GM12878 (cell line): ENCODE results near the gene BCAR3. TPM values are rescaled to one million over a fixed set of nuclear protein-coding genes. Genes with fewer than 3 reads are reported as not detected.

Source experiments
- ATAC-seq: fragments of 200-7000 bp; cut with Tn5 transposase; 3 replicates; pipeline ENCODE4 v1.9.1; 2020; ENCODE audit warnings: mild to moderate bottlenecking, moderate library complexity
- BruUV-seq: library from RNA; stranded (reverse); fragments of 400-500 nt; replicated peaks from 2 replicates; lab custom pipeline; 2021; lab: Mats Ljungman, UMichigan
- CTCF ChIA-PET: fragments of 300-600 bp; sonication (Branson Sonifier 250); formaldehyde crosslinking; extraction: SDS; loops from one replicate; lab custom pipeline; 2021; ENCODE audit warnings: inconsistent platforms; lab: Yijun Ruan, JAX
- POLR2A ChIA-PET: fragments of 350-600 bp; formaldehyde crosslinking; extraction: SDS; loops from one replicate; lab custom pipeline; 2021; ENCODE audit warnings: inconsistent platforms; lab: Charles Lee
- RAD21 ChIA-PET: fragments of 300-600 bp; sonication (Branson Sonifier 250); formaldehyde crosslinking; loops from one replicate; lab custom pipeline; 2023; ENCODE audit warnings: antibody characterized with exemption; ENCODE audit not compliant: unreplicated experiment; lab: Charles Lee
- SMC1A ChIA-PET: fragments of 300-600 bp; sonication (Branson Sonifier 250); formaldehyde crosslinking; loops from one replicate; lab custom pipeline; 2023; ENCODE audit not compliant: unreplicated experiment, uncharacterized antibody; lab: Charles Lee
- DNase-seq: peaks from one replicate; pipeline ENCODE4 v3.0.0-alpha.2; 2011; ENCODE audit warnings: low read depth, low spot score
- FAIRE-seq: peaks from 3 replicates; lab custom pipeline; 2011; peaks lifted over from hg19 to GRCh38; lab: Jason Lieb, UNC
- H2AFZ ChIP-seq: 2 replicates; pipeline ENCODE4 v1.6.0; 2011; ENCODE audit warnings: low read depth, low read length, control low read depth; ENCODE audit not compliant: control insufficient read depth
- H3K27ac ChIP-seq: 2 replicates; pipeline ENCODE4 v1.5.1; 2011; ENCODE audit warnings: control low read depth; ENCODE audit not compliant: control insufficient read depth, insufficient read depth
- H3K27me3 ChIP-seq, 2 experiments: replicated peaks in 1 of 2; 2 replicates each; pipeline versions ENCODE4 v1.6.0 to v1.6.1; 2011; ENCODE audit warnings: low read length in 1 of 2; ENCODE audit not compliant: control insufficient read depth in 2 of 2, insufficient read depth in 2 of 2
- H3K36me3 ChIP-seq, 2 experiments: 2 replicates each; pipeline ENCODE4 v1.5.1; 2011; ENCODE audit warnings: low read length in 1 of 2; ENCODE audit not compliant: control insufficient read depth in 2 of 2, insufficient read depth in 2 of 2
- H3K4me1 ChIP-seq: 2 replicates; pipeline ENCODE4 v1.6.1; 2011; ENCODE audit warnings: mild to moderate bottlenecking, low read length, moderate library complexity, mixed read lengths; ENCODE audit not compliant: control insufficient read depth, insufficient read depth
- H3K4me2 ChIP-seq: 2 replicates; pipeline ENCODE4 v1.6.0; 2011; ENCODE audit warnings: control low read depth; ENCODE audit not compliant: control insufficient read depth, insufficient read depth
- H3K4me3 ChIP-seq: fragments of 200-600 bp; sonication (generic); 2 replicates; pipeline ENCODE4 v1.5.1; 2016
- H3K79me2 ChIP-seq: 2 replicates; pipeline ENCODE4 v1.6.0; 2011; ENCODE audit warnings: low read length; ENCODE audit not compliant: control insufficient read depth, insufficient read depth
- H3K9ac ChIP-seq: 2 replicates; pipeline ENCODE4 v1.8.0; 2011; ENCODE audit warnings: low read length, control low read depth, mixed read lengths; ENCODE audit not compliant: control insufficient read depth, insufficient read depth
- H3K9me3 ChIP-seq: replicated peaks from 3 replicates; pipeline ENCODE4 v1.5.1; 2011; ENCODE audit warnings: mild to moderate bottlenecking, low read length; ENCODE audit not compliant: control insufficient read depth, insufficient read depth
- H4K20me1 ChIP-seq: 2 replicates; pipeline ENCODE4 v1.6.0; 2011; ENCODE audit not compliant: control insufficient read depth, insufficient read depth
- BCL3 ChIP-seq: IDR thresholded peaks from 2 replicates; pipeline ENCODE4 v1.6.1; 2011; ENCODE audit warnings: borderline replicate concordance, low read depth, mild to moderate bottlenecking, moderate library complexity, low read length; ENCODE audit not compliant: insufficient read depth, poor library complexity, severe bottlenecking
- CHD4 ChIP-seq: fragments of 200-600 bp; sonication (generic); IDR thresholded peaks from 2 replicates; pipeline ENCODE4 v1.6.1; 2016; ENCODE audit warnings: mild to moderate bottlenecking
- HDAC6 ChIP-seq: fragments of 200-600 bp; sonication (generic); IDR thresholded peaks from one replicate; pipeline ENCODE4 v1.8.0; 2017; ENCODE audit warnings: antibody characterized with exemption; ENCODE audit not compliant: unreplicated experiment
- HSF1 ChIP-seq: fragments of 150-350 bp; IDR thresholded peaks from 2 replicates; pipeline ENCODE4 v1.6.1; 2014; ENCODE audit warnings: mild to moderate bottlenecking, low read depth, low read length
- KDM1A ChIP-seq: fragments of 200-600 bp; sonication (generic); IDR thresholded peaks from 2 replicates; pipeline ENCODE4 v1.6.1; 2016; ENCODE audit warnings: borderline replicate concordance
- PAX5 ChIP-seq: IDR thresholded peaks from 2 replicates; pipeline ENCODE4 v1.6.1; 2011; ENCODE audit warnings: low read depth, low read length, borderline replicate concordance
- SMAD5 ChIP-seq: IDR thresholded peaks from 2 replicates; pipeline ENCODE4 v1.6.1; 2016; ENCODE audit warnings: antibody characterized with exemption, low read depth
- SREBF1 ChIP-seq: IDR thresholded peaks from 2 replicates; pipeline ENCODE4 v1.6.1; 2012; ENCODE audit warnings: mild to moderate bottlenecking, low read length
- TCF3 ChIP-seq: IDR thresholded peaks from 2 replicates; pipeline ENCODE4 v1.6.1; 2012; ENCODE audit warnings: low read depth, mild to moderate bottlenecking, low read length, borderline replicate concordance; ENCODE audit not compliant: insufficient read depth
- ZNF384 ChIP-seq: IDR thresholded peaks from 2 replicates; pipeline ENCODE4 v1.6.1; 2012; ENCODE audit warnings: low read depth, mild to moderate bottlenecking, low read length, improper control_type of control experiment, borderline replicate concordance
- WGBS: methylation state at CpG from one replicate; pipeline ENCODE4 v1.1.6; 2016; ENCODE audit warnings: low lambda C conversion rate; ENCODE audit not compliant: insufficient replicate concordance, insufficient coverage; ENCODE audit errors: missing lambda C conversion rate; 5-methylcytosine and 5-hydroxymethylcytosine counted together
- in situ Hi-C: fragments of 300-500 bp; cut with MboI; formaldehyde crosslinking; loops from 9 replicates; pipeline ENCODE4 v1.14.3; 2018; ENCODE audit warnings: mixed read lengths
- intact Hi-C: fragments of 100-400 bp; cut with micrococcal nuclease; formaldehyde crosslinking; loops from one replicate; pipeline ENCODE4 v1.14.2; 2022; ENCODE audit not compliant: unreplicated experiment
- polyA plus RNA-seq, 11 experiments: library from polyadenylated mRNA; depleted of rRNA in 4 of 11; unstranded in 6 of 11; stranded (reverse) in 5 of 11; fragments of >200 nt; fragmentation: Nextera tagmentation in 4 of 11; fragmentation: Illumina TruSeq in 1 of 11; extraction: Ambion mirVana in 4 of 11; extraction: Trizol in 1 of 11; gene quantifications; 1 replicate in 1 of 11; 2 replicates in 10 of 11; pipeline versions ENCODE4 v1.2.1 to v1.2.3, GENCODE V29; 2011 to 2016; ENCODE audit warnings: inconsistent platforms in 2 of 11, missing spikeins in 2 of 11, low read depth in 1 of 11
- total RNA-seq, 4 experiments: library from RNA; depleted of rRNA in 3 of 4; stranded (reverse); fragments of >200 nt in 3 of 4; fragmentation: Illumina TruSeq in 1 of 4; extraction: Trizol in 1 of 4; gene quantifications; 2 replicates each; pipeline versions ENCODE4 v1.2.1 to v1.2.3, GENCODE V29; 2013 to 2021
- TF ChIP-seq, protein P1 (sequence below): fragments of 450-650 bp; formaldehyde crosslinking; IDR thresholded peaks from 2 replicates; pipeline ENCODE4 v1.4.0; 2022; ENCODE audit warnings: mild to moderate bottlenecking, moderate library complexity

Gene BCAR3
- total and polyA plus RNA-seq, 10 of the 15 experiments (the other 5 are each of a cell fraction or from before 2014, with no cell fraction given), result 1.3 to 6.6 (median 1.8) TPM

GRCh38 chr1:93605026-93605568, 76.5 kb downstream of the BCAR3 start (continued):
- TF ChIP-seq, protein P1, sequence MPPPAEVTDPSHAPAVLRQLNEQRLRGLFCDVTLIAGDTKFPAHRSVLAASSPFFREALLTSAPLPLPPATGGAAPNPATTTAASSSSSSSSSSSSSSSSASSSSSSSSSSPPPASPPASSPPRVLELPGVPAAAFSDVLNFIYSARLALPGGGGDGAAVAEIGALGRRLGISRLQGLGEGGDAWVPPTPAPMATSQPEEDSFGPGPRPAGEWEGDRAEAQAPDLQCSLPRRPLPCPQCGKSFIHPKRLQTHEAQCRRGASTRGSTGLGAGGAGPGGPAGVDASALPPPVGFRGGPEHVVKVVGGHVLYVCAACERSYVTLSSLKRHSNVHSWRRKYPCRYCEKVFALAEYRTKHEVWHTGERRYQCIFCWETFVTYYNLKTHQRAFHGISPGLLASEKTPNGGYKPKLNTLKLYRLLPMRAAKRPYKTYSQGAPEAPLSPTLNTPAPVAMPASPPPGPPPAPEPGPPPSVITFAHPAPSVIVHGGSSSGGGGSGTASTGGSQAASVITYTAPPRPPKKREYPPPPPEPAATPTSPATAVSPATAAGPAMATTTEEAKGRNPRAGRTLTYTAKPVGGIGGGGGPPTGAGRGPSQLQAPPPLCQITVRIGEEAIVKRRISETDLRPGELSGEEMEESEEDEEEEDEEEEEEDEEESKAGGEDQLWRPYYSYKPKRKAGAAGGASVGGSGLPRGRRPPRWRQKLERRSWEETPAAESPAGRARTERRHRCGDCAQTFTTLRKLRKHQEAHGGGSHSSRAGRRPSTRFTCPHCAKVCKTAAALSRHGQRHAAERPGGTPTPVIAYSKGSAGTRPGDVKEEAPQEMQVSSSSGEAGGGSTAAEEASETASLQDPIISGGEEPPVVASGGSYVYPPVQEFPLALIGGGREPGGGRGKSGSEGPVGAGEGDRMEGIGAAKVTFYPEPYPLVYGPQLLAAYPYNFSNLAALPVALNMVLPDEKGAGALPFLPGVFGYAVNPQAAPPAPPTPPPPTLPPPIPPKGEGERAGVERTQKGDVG (CRISPR knock-in tag), result no peak
- TF ChIP-seq, all 136 proteins: peak for 0

DNA sequence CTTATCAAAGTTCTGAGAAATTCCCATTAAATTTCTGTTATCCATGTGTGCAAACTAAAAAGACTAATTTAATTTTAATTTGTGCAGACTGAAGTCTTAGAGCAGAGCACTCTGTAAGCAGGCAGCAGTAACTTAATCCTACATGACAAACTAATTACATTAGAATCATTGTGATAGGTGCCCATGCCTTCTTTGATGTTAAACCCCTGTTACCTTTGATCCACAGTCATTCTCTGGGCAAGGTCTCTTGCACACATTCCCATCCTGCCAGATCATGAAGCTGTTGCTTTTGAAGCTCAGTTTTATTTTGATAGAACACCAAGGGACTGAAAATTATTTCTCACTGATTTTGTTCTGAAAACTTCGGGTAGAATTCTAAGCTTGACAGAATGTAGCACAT, 77.2 kb downstream of the BCAR3 start:
- no peak overlapping the region for H3K9ac ChIP-seq
- peaks cover 0 to 2% of the 10 kb centered on the region in 2 experiments; a peak in 3 of 4 replicates for H3K27me3 ChIP-seq
- intact Hi-C loops, result no loop called here
- peaks cover 10% of the 10 kb centered on the region for H4K20me1 ChIP-seq
- CTCF ChIA-PET, result no interaction called here
- SMC1A ChIA-PET, result interaction anchor here (0.7 to 1.6 kb wide), 2 partner anchors 13 to 190 kb away, joined by 3 to 5 read pairs; no protein-coding TSS in a partner anchor
- no TSS peak for BruUV-seq
- H3K4me3 ChIP-seq, result no peak overlapping the region
- no peaks in the 10 kb centered on the region; the same call in 2 of the 3 replicates for H3K9me3 ChIP-seq
- DNase-seq, result no peak
- no peak for ATAC-seq
- H3K79me2 ChIP-seq, result no peaks in the 10 kb centered on the region
- no peak overlapping the region for H3K27ac ChIP-seq
- no peaks in the 10 kb centered on the region for H3K36me3 ChIP-seq
- H3K4me1 ChIP-seq, result peaks cover 22% of the 10 kb centered on the region
- TF ChIP-seq HSF1 (no peak), SMAD5 (no peak), TCF3 (no peak), HDAC6 (no peak), CHD4 (no peak), PAX5 (no peak), SREBF1 (no peak), ZNF384 (no peak), BCL3 (no peak), KDM1A (no peak)
- RAD21 ChIA-PET, result no interaction called here
- H2AFZ ChIP-seq, result no peak overlapping the region
- POLR2A ChIA-PET, result interaction anchor here (1.1 kb wide), 1 partner anchor 13 kb away, joined by 3 read pairs; no protein-coding TSS in a partner anchor
- FAIRE-seq, result no peak
- in situ Hi-C loops, result no loop called here
- H3K4me2 ChIP-seq, result no peak overlapping the region
- WGBS, result 22% methylated on average over 1 of the region's 1 CpG
